ENCODE measurements around the gene ZSCAN30. TPM values are rescaled to one million over a fixed set of nuclear protein-coding genes. Genes with fewer than 3 reads are reported as not detected.

ZSCAN30 gene
- total RNA-seq, 4 donors from 2014 or later, result 12.1 to 27.2 (median 17.6) TPM

- Histone ChIP-seq H3K9me3 (no peaks in the 10 kb centered on the region), H3K4me3 (no peak overlapping the region), H3K4me1 (peaks cover 0 to 15% (median 3%) of the 10 kb centered on the region in 3 donors), H3K27ac (no peak overlapping the region), H3K36me3 (peaks cover 0 to 23% of the 10 kb centered on the region in 2 donors), H3K27me3 (no peaks in the 10 kb centered on the region)
- WGBS, 2 donors (ENCODE audit: low coverage in 1 of 2), result 83% methylated on average over 1 of the region's 7 CpGs; no CpG with 5 or more reads in 1 of the 2 donors
- ATAC-seq, result no peak
- TF ChIP-seq POLR2AphosphoS5 (IDR thresholded peaks at IDR 0.05) (no peak), CTCF (IDR thresholded peaks at IDR 0.05) (no peak), EP300 (IDR thresholded peaks at IDR 0.05) (no peak), POLR2A (IDR thresholded peaks at IDR 0.05) (no peak)
Observed at GRCh38 chr18:35283923-35284794, 5.9 kb downstream of the ZSCAN30 start.

- no peak for ATAC-seq
- Histone ChIP-seq H3K36me3 (peaks cover 0 to 23% of the 10 kb centered on the region in 2 donors), H3K27ac (no peak overlapping the region), H3K27me3 (no peaks in the 10 kb centered on the region), H3K4me1 (no peaks in the 10 kb centered on the region), H3K9me3 (no peaks in the 10 kb centered on the region), H3K4me3 (no peak overlapping the region)
- TF ChIP-seq EP300 (IDR thresholded peaks at IDR 0.05) (no peak), CTCF (IDR thresholded peaks at IDR 0.05) (no peak), POLR2A (IDR thresholded peaks at IDR 0.05) (no peak), POLR2AphosphoS5 (IDR thresholded peaks at IDR 0.05) (no peak)
- WGBS, 2 donors (ENCODE audit: low coverage in 1 of 2), result 47 to 93% methylated on average over 1 of the region's 1 CpG
Observed at GRCh38 chr18:35282353-35282752, 7.7 kb downstream of the ZSCAN30 start.

- no peak overlapping the region for H3K27ac ChIP-seq
- H3K4me3 ChIP-seq, result no peak overlapping the region
- TF ChIP-seq POLR2A (IDR thresholded peaks at IDR 0.05) (no peak), CTCF (IDR thresholded peaks at IDR 0.05) (no peak), POLR2AphosphoS5 (IDR thresholded peaks at IDR 0.05) (no peak), EP300 (IDR thresholded peaks at IDR 0.05) (no peak)
- no peaks in the 10 kb centered on the region for H3K4me1 ChIP-seq
- peaks cover 0 to 14% of the 10 kb centered on the region in 2 donors for H3K36me3 ChIP-seq
- no peaks in the 10 kb centered on the region for H3K27me3 ChIP-seq
- ATAC-seq, result no peak
- H3K9me3 ChIP-seq, result no peaks in the 10 kb centered on the region
Observed at GRCh38 chr18:35278969-35279368, 11.1 kb downstream of the ZSCAN30 start.

- Histone ChIP-seq H3K36me3 (peaks cover 0 to 5% of the 10 kb centered on the region in 2 donors), H3K4me3 (no peak overlapping the region), H3K27ac (no peak overlapping the region), H3K4me1 (no peaks in the 10 kb centered on the region), H3K27me3 (no peaks in the 10 kb centered on the region), H3K9me3 (no peaks in the 10 kb centered on the region)
- no peak for ATAC-seq
- WGBS, 2 donors (ENCODE audit: low coverage in 1 of 2), result 83 to 89% methylated on average over 1 of the region's 1 CpG
- TF ChIP-seq POLR2AphosphoS5 (IDR thresholded peaks at IDR 0.05) (no peak), EP300 (IDR thresholded peaks at IDR 0.05) (no peak), POLR2A (IDR thresholded peaks at IDR 0.05) (no peak), CTCF (IDR thresholded peaks at IDR 0.05) (no peak)
Observed at GRCh38 chr18:35278085-35278484, 11.9 kb downstream of the ZSCAN30 start.

- H3K36me3 ChIP-seq, result peaks cover 0 to under 1% of the 10 kb centered on the region in 2 donors
- no peak for ATAC-seq
- H3K9me3 ChIP-seq, result no peaks in the 10 kb centered on the region
- H3K27ac ChIP-seq, result no peak overlapping the region
- no peaks in the 10 kb centered on the region for H3K27me3 ChIP-seq
- TF ChIP-seq POLR2AphosphoS5 (IDR thresholded peaks at IDR 0.05) (no peak), POLR2A (IDR thresholded peaks at IDR 0.05) (no peak), CTCF (IDR thresholded peaks at IDR 0.05) (no peak), EP300 (IDR thresholded peaks at IDR 0.05) (no peak)
- H3K4me1 ChIP-seq, result no peaks in the 10 kb centered on the region
- H3K4me3 ChIP-seq, result no peak overlapping the region
Observed at GRCh38 chr18:35277633-35278032, 12.4 kb downstream of the ZSCAN30 start.

Measured in gastroesophageal sphincter (tissue), 4 donors.